HG02884 (cell line): ENCODE data around the gene FPR3.
"Not testable (repeated sequence)": the region's sequence is repeated elsewhere in the genome, so short reads cannot be mapped to it uniquely, and the experiment has no call there.

Experiments used
- ATAC-seq: cut with Tn5 transposase; IDR thresholded peaks from one replicate; pipeline ENCODE4 v1.9.1; 2021; ENCODE audit warnings: mild to moderate bottlenecking, moderate library complexity; ENCODE audit not compliant: unreplicated experiment

FPR3 gene

GRCh38 chr19:51806571-51806970, 11.6 kb downstream of the FPR3 start:
- ATAC-seq, result not testable (repeated sequence)

GRCh38 chr19:51807111-51807701, 12.2 kb downstream of the FPR3 start:
- no peak for ATAC-seq

DNA sequence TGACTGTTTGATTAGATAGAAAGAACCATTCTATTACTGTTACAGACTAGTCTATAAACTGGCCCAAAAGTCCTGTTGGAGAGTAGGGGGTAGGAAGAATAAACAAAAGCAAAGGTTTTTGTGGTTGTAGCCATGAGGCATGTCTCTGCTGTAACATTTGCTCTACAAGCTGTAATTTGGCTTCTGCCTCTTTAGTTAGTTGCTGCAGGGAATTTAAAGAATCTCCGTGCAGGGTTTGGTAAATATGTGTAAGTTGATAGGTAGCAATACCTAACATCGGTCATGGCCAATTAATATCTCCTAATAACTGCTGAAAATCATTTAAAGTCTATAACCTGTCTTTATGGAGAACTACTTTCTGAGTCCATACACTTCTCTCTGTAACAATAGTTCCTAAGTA, 13.0 kb downstream of the FPR3 start:
- ATAC-seq, result no peak

GRCh38 chr19:51808333-51808986, 13.5 kb downstream of the FPR3 start:
- ATAC-seq, result no peak

DNA sequence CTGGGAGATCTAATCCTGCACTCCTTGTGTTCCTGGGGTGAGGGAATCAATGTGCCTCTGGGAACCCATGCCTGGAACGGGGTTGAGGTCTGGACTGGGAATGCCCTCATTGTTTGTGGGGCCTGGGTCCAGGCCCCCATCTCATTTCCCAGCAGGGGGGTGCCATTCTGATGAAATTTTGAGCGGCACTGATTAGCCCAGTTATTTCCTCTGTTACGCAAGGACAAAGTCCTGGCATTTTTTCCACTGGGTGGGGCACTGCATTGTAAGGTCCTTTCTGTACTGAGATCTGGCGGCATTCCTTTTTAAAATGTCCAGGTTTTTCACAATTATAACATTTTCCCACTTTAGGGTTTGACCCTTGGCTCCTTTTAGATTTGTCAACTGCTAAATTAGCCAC, 14.8 kb downstream of the FPR3 start:
- no peak for ATAC-seq

GRCh38 chr19:51810223-51810622, 15.3 kb downstream of the FPR3 start:
- ATAC-seq, result no peak

DNA sequence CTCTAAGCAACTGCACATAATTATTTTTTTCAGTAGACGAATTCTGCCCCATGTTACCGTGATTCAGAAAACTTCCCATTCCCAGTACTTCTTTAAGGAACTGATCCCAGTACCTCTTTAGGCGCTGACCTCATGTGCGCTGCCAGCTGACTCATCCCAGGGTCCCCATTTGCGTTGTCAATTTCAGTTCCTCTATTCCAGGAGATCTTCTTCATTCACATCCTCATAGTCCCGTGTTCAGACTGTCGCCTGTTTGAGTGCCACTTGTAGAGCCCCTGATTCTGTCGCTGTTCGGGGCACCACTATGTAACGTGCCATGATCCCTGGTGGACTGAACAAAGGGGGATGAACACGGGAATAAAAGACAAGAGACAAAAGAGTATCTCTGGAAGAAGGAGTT, 16.4 kb downstream of the FPR3 start:
- ATAC-seq, result no peak

GRCh38 chr19:51815043-51815442, 20.1 kb downstream of the FPR3 start:
- no peak for ATAC-seq

DNA sequence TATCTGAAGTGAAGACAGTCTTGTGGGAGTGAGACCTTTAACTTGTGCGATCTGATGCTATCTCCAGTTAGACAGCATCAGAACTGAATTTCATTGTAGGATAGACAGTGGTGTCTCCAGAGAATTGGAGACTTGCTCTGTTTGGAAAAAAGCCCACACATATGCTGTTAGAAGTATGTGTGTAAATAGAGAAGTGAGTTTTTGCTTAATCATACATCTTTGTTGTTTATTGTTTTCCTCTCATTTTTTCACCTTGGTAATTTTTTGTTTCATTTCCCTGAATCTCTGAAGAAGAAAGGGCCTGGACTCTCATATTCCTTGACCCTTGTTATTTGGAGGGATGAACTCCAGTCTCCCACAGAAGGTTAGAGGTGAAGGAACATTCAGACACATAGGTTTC, 21.8 kb downstream of the FPR3 start:
- no peak for ATAC-seq

- ATAC-seq, result no peak
These were observed 25.1 kb downstream of the FPR3 start for GRCh38 chr19:51820011-51820410.

- ATAC-seq, result no peak
These were observed 26.0 kb downstream of the FPR3 start for GRCh38 chr19:51820831-51821446.

DNA sequence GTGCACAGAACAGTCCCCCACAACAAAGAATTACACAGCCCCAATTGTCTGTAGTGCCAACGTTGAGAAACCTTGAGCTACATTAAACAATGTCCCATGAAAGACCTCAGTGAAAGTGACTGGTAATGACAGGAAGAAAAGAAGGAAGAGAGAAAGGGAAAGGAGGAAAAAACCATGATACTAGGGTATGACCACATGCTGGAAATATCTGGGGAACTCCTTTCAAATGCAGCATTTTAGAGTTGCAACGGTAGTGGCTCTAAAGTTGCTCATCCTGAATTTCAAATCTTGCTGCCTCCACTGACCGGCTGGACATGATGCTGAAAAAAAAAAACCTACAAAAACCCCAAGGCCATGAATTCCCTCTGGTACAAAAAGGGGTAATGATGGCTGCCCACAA, 26.5 kb downstream of the FPR3 start:
- ATAC-seq, result no peak

DNA sequence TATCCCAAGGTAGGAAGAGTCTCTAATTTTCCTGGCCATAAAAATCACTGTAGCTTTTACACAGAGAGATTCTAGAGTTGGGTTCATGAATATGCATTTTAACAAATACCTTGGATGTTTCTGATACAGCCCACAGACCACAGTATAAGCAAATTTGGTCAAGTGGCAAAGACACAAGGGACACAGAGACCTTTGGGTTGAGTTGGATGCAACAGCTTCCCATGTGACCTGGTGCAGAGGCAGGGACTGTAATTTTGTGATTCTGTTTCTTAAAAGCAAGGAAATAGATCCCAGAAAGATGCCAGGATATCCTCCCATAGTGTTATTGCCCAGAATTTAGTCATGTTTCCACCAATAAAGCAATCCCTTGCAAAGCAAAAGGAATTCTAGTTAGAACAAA, 27.0 kb downstream of the FPR3 start:
- no peak for ATAC-seq

GRCh38 chr19:51822325-51822724, 27.4 kb downstream of the FPR3 start:
- ATAC-seq, result no peak

DNA sequence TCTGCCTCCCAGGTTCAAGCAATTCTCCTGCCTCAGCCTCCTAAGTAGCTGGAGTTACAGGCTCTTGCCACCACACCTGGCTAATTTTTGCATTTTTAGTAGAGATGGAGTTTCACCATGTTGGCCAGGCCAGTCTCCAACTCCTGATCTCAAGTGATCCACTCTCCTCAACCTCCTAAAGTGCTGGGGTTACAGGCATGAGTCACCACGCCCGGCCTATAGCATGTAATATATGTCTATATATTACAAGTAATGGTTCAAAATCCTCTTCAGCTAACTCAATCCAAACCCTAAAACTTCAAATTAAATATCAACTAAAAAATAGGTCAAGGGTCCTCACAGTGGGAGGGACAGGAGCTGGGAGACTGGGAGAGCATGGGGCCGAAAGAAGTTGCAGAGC, 28.0 kb downstream of the FPR3 start:
- no peak for ATAC-seq

DNA sequence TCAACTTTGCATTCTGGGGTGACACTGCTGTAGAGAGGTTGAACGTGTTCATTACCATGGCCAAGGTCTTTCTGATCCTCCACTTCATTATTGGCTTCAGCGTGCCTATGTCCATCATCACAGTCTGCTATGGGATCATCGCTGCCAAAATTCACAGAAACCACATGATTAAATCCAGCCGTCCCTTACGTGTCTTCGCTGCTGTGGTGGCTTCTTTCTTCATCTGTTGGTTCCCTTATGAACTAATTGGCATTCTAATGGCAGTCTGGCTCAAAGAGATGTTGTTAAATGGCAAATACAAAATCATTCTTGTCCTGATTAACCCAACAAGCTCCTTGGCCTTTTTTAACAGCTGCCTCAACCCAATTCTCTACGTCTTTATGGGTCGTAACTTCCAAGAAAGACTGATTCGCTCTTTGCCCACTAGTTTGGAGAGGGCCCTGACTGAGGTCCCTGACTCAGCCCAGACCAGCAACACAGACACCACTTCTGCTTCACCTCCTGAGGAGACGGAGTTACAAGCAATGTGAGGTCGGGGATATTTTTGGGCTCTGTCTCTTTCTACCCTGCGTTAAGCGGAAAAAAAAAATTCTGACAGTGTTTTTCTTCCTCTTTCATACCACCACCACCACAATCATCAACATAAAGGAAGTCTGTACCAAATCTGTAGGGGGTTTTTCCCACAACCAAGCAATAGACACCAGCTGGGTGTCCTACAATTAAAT, 29.5 kb downstream of the FPR3 start:
- ATAC-seq, result no peak

GRCh38 chr19:51830274-51830673, 35.3 kb downstream of the FPR3 start:
- no peak for ATAC-seq

- ATAC-seq, result no peak
These were observed 42.2 kb downstream of the FPR3 start for GRCh38 chr19:51837145-51837544.

- no peak for ATAC-seq
These were observed 67.1 kb downstream of the FPR3 start for GRCh38 chr19:51861870-51862622.

DNA sequence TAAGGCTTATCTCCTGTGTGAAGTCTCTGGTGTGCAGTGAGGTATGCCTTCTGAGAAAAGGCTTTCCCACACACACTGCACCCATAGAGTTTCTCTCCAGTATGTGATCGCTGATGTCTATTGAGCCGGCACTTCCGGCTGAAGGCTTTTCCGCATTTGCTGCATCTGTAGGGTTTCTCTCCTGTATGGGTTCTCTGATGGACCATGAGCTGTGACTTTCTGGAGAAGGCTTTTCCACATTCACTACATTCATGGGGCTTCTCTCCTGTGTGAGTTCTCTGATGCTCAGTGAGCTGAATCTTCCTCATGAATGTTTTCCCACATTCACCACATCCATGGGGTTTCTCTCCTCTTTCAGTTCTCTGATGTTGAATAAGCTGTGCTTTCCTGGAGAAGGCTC, 78.1 kb downstream of the FPR3 start:
- no peak for ATAC-seq
